ENCODE measurements around the gene SYT1. TPM values are rescaled to one million over a fixed set of nuclear protein-coding genes. Genes with fewer than 3 reads are reported as not detected.

The SYT1 gene
- total RNA-seq, 2 experiments from 2014 or later = not detected

GRCh38 chr12:79108962-79109361 is 244.4 kb downstream of the SYT1 start:
- no peaks in the 10 kb centered on the region for H3K4me1 ChIP-seq (ENCODE audit: insufficient read depth, low read length, poor library complexity, severe bottlenecking)
- no peak overlapping the region for H2AFZ ChIP-seq (ENCODE audit: low read length)
- H3K4me2 ChIP-seq (ENCODE audit: low read length) = no peak overlapping the region
- CTCF ChIA-PET (ENCODE audit: unreplicated experiment) = no interaction called here
- no peaks in the 10 kb centered on the region for H3K9me3 ChIP-seq (ENCODE audit: low read length)
- no TSS peak for BruUV-seq (replicated peaks)
- no peaks in the 10 kb centered on the region for H4K20me1 ChIP-seq (ENCODE audit: insufficient read depth, low read length)
- DNase-seq (ENCODE audit: low spot score) = no peak
- intact Hi-C loops (cut with micrococcal nuclease; ENCODE audit: unreplicated experiment) = no loop called here
- no peak overlapping the region for H3K4me3 ChIP-seq (ENCODE audit: low read depth, low read length, poor library complexity, severe bottlenecking)
- TF ChIP-seq CTCF (conservative IDR thresholded peaks at IDR 0.05; ENCODE audit: low read length) (no peak), EZH2phosphoT487 (IDR thresholded peaks at IDR 0.05; ENCODE audit: borderline replicate concordance, low read depth, low read length) (no peak)
- POLR2A ChIA-PET = interaction anchor here (0.5 to 0.6 kb wide), 2 partner anchors 35 to 1211 kb away, joined by 3 to 4 read pairs; no protein-coding TSS in a partner anchor
- no peaks in the 10 kb centered on the region for H3K9me2 ChIP-seq (ENCODE audit: insufficient read depth, low read length)
- no peaks in the 10 kb centered on the region for H3K79me2 ChIP-seq (ENCODE audit: insufficient read depth, low read depth, low read length)
- no peaks in the 10 kb centered on the region for H3K36me3 ChIP-seq (ENCODE audit: insufficient read depth, low read length)
- no peak overlapping the region for H3K27ac ChIP-seq (ENCODE audit: low read depth, low read length, poor library complexity, severe bottlenecking)

DNA sequence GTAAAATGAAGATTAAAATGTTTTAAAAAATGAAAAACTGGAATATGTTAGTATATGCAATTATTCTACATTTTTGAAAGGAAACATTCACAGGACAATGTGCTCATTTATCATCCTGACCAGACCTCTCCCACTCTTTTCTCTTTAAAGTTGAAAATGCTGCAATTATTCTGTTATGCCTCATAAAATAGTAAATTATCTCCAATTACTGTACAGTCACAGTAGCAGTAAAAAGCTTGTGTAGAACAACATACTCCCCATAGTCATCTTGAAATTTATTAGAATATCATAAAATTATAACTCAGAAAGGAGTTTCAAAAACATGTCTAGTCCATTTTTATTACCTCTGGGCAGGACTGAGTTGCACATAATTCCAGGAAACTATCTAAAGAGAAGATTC is 250.3 kb downstream of the SYT1 start:
- Histone ChIP-seq H3K9me3 (ENCODE audit: low read length) (no peaks in the 10 kb centered on the region), H3K9me2 (ENCODE audit: insufficient read depth, low read length) (no peaks in the 10 kb centered on the region), H3K36me3 (ENCODE audit: insufficient read depth, low read length) (no peaks in the 10 kb centered on the region), H3K4me2 (ENCODE audit: low read length) (no peak overlapping the region), H3K4me1 (ENCODE audit: insufficient read depth, low read length, poor library complexity, severe bottlenecking) (no peaks in the 10 kb centered on the region), H4K20me1 (ENCODE audit: insufficient read depth, low read length) (no peaks in the 10 kb centered on the region), H3K27ac (ENCODE audit: low read depth, low read length, poor library complexity, severe bottlenecking) (no peak overlapping the region), H2AFZ (ENCODE audit: low read length) (no peak overlapping the region), H3K4me3 (ENCODE audit: low read depth, low read length, poor library complexity, severe bottlenecking) (no peak overlapping the region), H3K79me2 (ENCODE audit: insufficient read depth, low read depth, low read length) (no peaks in the 10 kb centered on the region)
- TF ChIP-seq EZH2phosphoT487 (IDR thresholded peaks at IDR 0.05; ENCODE audit: borderline replicate concordance, low read depth, low read length) (no peak), CTCF (conservative IDR thresholded peaks at IDR 0.05; ENCODE audit: low read length) (no peak)
- DNase-seq (ENCODE audit: low spot score) = no peak
- intact Hi-C loops (cut with micrococcal nuclease; ENCODE audit: unreplicated experiment) = no loop called here
- ChIA-PET CTCF (ENCODE audit: unreplicated experiment) (no interaction called here), POLR2A (no interaction called here)
- BruUV-seq (replicated peaks) = no TSS peak

DNA sequence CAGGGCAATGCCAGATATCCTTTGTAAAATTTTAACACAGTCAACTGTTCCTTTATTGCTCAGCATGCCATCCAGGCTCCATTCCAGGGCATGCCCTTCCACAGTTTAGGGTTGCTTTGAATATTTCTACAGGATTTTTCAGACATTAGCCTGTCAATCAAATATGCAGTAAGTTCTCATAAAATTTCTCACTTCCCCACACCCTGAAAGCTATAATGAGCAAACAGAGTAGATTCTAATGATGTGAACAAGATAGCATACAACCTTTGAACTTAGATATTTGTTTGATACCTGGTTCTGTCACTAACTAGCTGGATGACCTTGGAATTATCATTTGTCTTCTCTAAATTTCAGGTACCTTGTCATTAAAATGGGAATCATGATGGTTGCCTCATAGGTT is 251.2 kb downstream of the SYT1 start:
- Histone ChIP-seq H2AFZ (ENCODE audit: low read length) (no peak overlapping the region), H3K9me2 (ENCODE audit: insufficient read depth, low read length) (no peaks in the 10 kb centered on the region), H4K20me1 (ENCODE audit: insufficient read depth, low read length) (no peaks in the 10 kb centered on the region), H3K79me2 (ENCODE audit: insufficient read depth, low read depth, low read length) (no peaks in the 10 kb centered on the region), H3K4me2 (ENCODE audit: low read length) (no peak overlapping the region), H3K27ac (ENCODE audit: low read depth, low read length, poor library complexity, severe bottlenecking) (no peak overlapping the region), H3K4me3 (ENCODE audit: low read depth, low read length, poor library complexity, severe bottlenecking) (no peak overlapping the region), H3K9me3 (ENCODE audit: low read length) (no peaks in the 10 kb centered on the region), H3K36me3 (ENCODE audit: insufficient read depth, low read length) (no peaks in the 10 kb centered on the region), H3K4me1 (ENCODE audit: insufficient read depth, low read length, poor library complexity, severe bottlenecking) (no peaks in the 10 kb centered on the region)
- CTCF ChIA-PET (ENCODE audit: unreplicated experiment) = no interaction called here
- intact Hi-C loops (cut with micrococcal nuclease; ENCODE audit: unreplicated experiment) = no loop called here
- DNase-seq (ENCODE audit: low spot score) = no peak
- no TSS peak for BruUV-seq (replicated peaks)
- TF ChIP-seq EZH2phosphoT487 (IDR thresholded peaks at IDR 0.05; ENCODE audit: borderline replicate concordance, low read depth, low read length) (no peak), CTCF (conservative IDR thresholded peaks at IDR 0.05; ENCODE audit: low read length) (no peak)
- POLR2A ChIA-PET = no interaction called here

Measured in OCI-LY7 (cell line).